CD4-positive, CD25-positive, alpha-beta regulatory T cell (primary cell): ENCODE measurements around the gene ZFHX3. TPM values are rescaled to one million over a fixed set of nuclear protein-coding genes. Genes with fewer than 3 reads are reported as not detected.

ENCODE experiments used
- ATAC-seq, 2 donors: fragments of 150-1000 bp; cut with Tn5 transposase; one replicate each; pipeline ENCODE4 v1.10.0; 2021; ENCODE audit warnings: low read depth in 2 of 2, moderate number of reproducible peaks in 2 of 2, moderate library complexity in 1 of 2
- DNase-seq, 3 donors: peaks; one replicate each; pipeline versions ENCODE4 v3.0.0 to v3.0.0-alpha.2; 2012 to 2022; ENCODE audit warnings: mixed read lengths in 1 of 3
- H3K27ac ChIP-seq: one replicate; pipeline ENCODE4 v1.7.0; 2013; ENCODE audit warnings: mild to moderate bottlenecking, low read length; ENCODE audit not compliant: insufficient read depth, poor library complexity, severe bottlenecking
- H3K27me3 ChIP-seq: one replicate; pipeline ENCODE4 v1.7.0; 2013; ENCODE audit warnings: low read length; ENCODE audit not compliant: control insufficient read depth, insufficient read depth
- H3K36me3 ChIP-seq: one replicate; pipeline ENCODE4 v1.7.0; 2013; ENCODE audit warnings: mild to moderate bottlenecking, low read length, moderate library complexity; ENCODE audit not compliant: control insufficient read depth, insufficient read depth
- H3K4me1 ChIP-seq: 2 replicates; pipeline ENCODE4 v1.7.0; 2013; ENCODE audit warnings: mild to moderate bottlenecking, low read length; ENCODE audit not compliant: insufficient read depth, control insufficient read depth, poor library complexity, severe bottlenecking
- H3K4me3 ChIP-seq: one replicate; pipeline ENCODE4 v1.7.0; 2013; ENCODE audit warnings: low read depth, mild to moderate bottlenecking, low read length, moderate library complexity
- H3K9me3 ChIP-seq, 2 experiments: 1 replicate in 1 of 2; 2 replicates in 1 of 2; pipeline ENCODE4 v1.7.0; 2013; ENCODE audit warnings: low read length in 2 of 2, mild to moderate bottlenecking in 1 of 2, moderate library complexity in 1 of 2; ENCODE audit not compliant: control insufficient read depth in 2 of 2
- H3K27ac Mint-ChIP-seq, 3 donors: one replicate each; pipeline ENCODE4 v1.8.0; 2020 to 2022; ENCODE audit warnings: mild to moderate bottlenecking in 3 of 3, mixed read lengths in 3 of 3, moderate library complexity in 2 of 3
- H3K27me3 Mint-ChIP-seq: one replicate; pipeline ENCODE4 v1.8.0; 2022; ENCODE audit warnings: mild to moderate bottlenecking, mixed read lengths
- H3K36me3 Mint-ChIP-seq: one replicate; pipeline ENCODE4 v1.8.0; 2020; ENCODE audit warnings: mixed read lengths
- H3K4me1 Mint-ChIP-seq, 4 donors: one replicate each; pipeline ENCODE4 v1.8.0; 2020 to 2022; ENCODE audit warnings: mixed read lengths in 4 of 4, mild to moderate bottlenecking in 1 of 4
- H3K4me3 Mint-ChIP-seq, 4 donors: one replicate each; pipeline ENCODE4 v1.8.0; 2020 to 2022; ENCODE audit warnings: mild to moderate bottlenecking in 4 of 4, mixed read lengths in 4 of 4, moderate library complexity in 3 of 4
- H3K9me3 Mint-ChIP-seq, 7 donors: one replicate each; pipeline ENCODE4 v1.8.0; 2020 to 2022; ENCODE audit warnings: mixed read lengths in 7 of 7, mild to moderate bottlenecking in 3 of 7, moderate library complexity in 2 of 7
- polyA plus RNA-seq, 4 donors: library from polyadenylated mRNA; unstranded; fragments of 300-500 nt; fragmentation: Illumina TruSeq; gene quantifications; one replicate each; pipeline ENCODE4 v1.2.3, GENCODE V29; 2021
- total RNA-seq: library from RNA; stranded (reverse); gene quantifications from one replicate; pipeline ENCODE4 v1.2.3, GENCODE V29; 2022

Gene ZFHX3
- total and polyA plus RNA-seq, 5 donors from 2014 or later = 0.01 to 0.94 (median 0.03) TPM; not detected in 1

DNA sequence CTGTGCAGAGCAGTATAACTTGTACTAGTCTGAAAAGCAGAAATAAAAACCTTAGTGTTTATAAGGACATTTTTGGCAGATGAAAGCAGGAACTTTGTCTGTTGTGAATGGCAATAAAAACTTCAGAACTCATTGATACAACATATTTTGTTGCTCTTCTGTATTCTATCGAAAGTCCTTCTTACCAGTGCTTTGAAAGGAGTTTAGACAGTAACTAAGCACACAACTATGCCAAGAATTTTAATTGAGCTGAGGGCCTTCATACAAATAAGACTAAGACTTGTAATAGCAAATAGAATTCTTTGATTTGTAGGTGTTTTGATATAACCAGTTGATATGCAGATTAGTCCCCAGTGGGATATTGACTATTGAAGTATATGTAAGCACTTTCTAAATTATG, 308.4 kb downstream of the ZFHX3 start:
- H3K4me1 ChIP-seq = no peaks in the 10 kb centered on the region
- H3K27ac ChIP-seq = no peak overlapping the region
- no peaks in the 10 kb centered on the region for H3K27me3 Mint-ChIP-seq
- H3K9me3 ChIP-seq = no peaks in the 10 kb centered on the region
- no peak overlapping the region for H3K4me3 ChIP-seq
- H3K27me3 ChIP-seq = no peaks in the 10 kb centered on the region
- H3K9me3 Mint-ChIP-seq = peaks cover 0 to 13% (median 2%) of the 10 kb centered on the region in 7 donors
- no peak overlapping the region for H3K27ac Mint-ChIP-seq
- H3K4me1 Mint-ChIP-seq = no peaks in the 10 kb centered on the region
- no peak overlapping the region for H3K4me3 Mint-ChIP-seq
- no peaks in the 10 kb centered on the region for H3K36me3 ChIP-seq
- no peaks in the 10 kb centered on the region for H3K36me3 Mint-ChIP-seq
- no peak for ATAC-seq
- no peak for DNase-seq

DNA sequence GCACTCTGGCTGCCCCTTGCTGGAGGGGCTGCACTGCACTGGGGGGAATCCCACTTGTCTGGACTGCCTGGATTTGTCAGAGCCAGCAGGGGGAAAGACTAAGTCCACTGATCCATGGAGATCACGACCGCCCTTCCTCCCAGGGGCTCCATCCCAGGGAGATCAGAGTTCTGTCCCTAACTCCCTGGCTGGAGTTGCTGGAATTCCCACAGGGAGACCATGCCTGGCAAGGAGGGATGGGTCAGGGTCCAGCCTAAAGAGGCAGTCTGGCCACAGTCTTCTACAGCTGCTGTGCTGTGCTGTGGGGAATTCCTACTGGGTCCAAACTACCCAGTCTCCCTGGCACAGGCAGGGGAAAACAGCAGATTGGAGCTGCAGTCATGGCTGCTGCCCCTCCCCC, 311.9 kb downstream of the ZFHX3 start:
- Histone ChIP-seq H3K9me3 (peaks cover 0 to 3% of the 10 kb centered on the region in 2 experiments), H3K36me3 (no peaks in the 10 kb centered on the region), H3K4me1 (no peaks in the 10 kb centered on the region), H3K27me3 (no peaks in the 10 kb centered on the region), H3K4me3 (no peak overlapping the region), H3K27ac (no peak overlapping the region)
- peaks cover 0 to 2% (median 0%) of the 10 kb centered on the region in 4 donors for H3K4me1 Mint-ChIP-seq
- peaks cover 0 to 29% (median 4%) of the 10 kb centered on the region in 7 donors for H3K9me3 Mint-ChIP-seq
- H3K4me3 Mint-ChIP-seq = no peak overlapping the region
- H3K27ac Mint-ChIP-seq = no peak overlapping the region
- no peaks in the 10 kb centered on the region for H3K27me3 Mint-ChIP-seq
- ATAC-seq = no peak
- no peak for DNase-seq
- H3K36me3 Mint-ChIP-seq = peaks cover 5% of the 10 kb centered on the region
